Activated T-cell treated with anti-CD3 and anti-CD28 coated beads, Interleukin-2, amount 50 U/mL, for 48 hours (primary cell): ENCODE data around the gene ARHGEF28.

Experiments
- DNase-seq, 2 experiments: peaks; one replicate each; pipeline ENCODE4 v3.0.0-alpha.2; 2020

The ARHGEF28 gene

GRCh38 chr5:73977146-73977545 lies 351.1 kb downstream of the ARHGEF28 start:
- DNase-seq, result no peak

- DNase-seq, result no peak
Observed at GRCh38 chr5:73979321-73979720, 353.3 kb downstream of the ARHGEF28 start.

- DNase-seq, result no peak
Observed at GRCh38 chr5:73981704-73982103, 355.7 kb downstream of the ARHGEF28 start.

GRCh38 chr5:73983644-73984043 lies 357.6 kb downstream of the ARHGEF28 start:
- DNase-seq, result no peak

- DNase-seq, result no peak
Observed at GRCh38 chr5:73985145-73985544, 359.1 kb downstream of the ARHGEF28 start.

- no peak for DNase-seq
Observed at GRCh38 chr5:73986729-73987128, 360.7 kb downstream of the ARHGEF28 start.

- DNase-seq, result no peak
Observed at GRCh38 chr5:73987915-73988314, 361.9 kb downstream of the ARHGEF28 start.

GRCh38 chr5:73989956-73990355 lies 364.0 kb downstream of the ARHGEF28 start:
- DNase-seq, result no peak
